ENCODE data around the gene RBFOX1.

The RBFOX1 gene

GRCh38 chr16:7644176-7644575 lies 311.5 kb downstream of the RBFOX1 start:
- no peak for TF ChIP-seq CTCF (IDR thresholded peaks at IDR 0.05; ENCODE audit: poor library complexity, severe bottlenecking)
- Histone ChIP-seq H3K27me3 (ENCODE audit: insufficient read depth, poor library complexity, severe bottlenecking) (no peaks in the 10 kb centered on the region), H3K9me3 (ENCODE audit: severe bottlenecking) (no peaks in the 10 kb centered on the region), H3K4me3 (ENCODE audit: severe bottlenecking) (no peak overlapping the region), H3K4me1 (ENCODE audit: insufficient read depth, poor library complexity, severe bottlenecking) (no peaks in the 10 kb centered on the region), H3K36me3 (ENCODE audit: low read depth) (no peaks in the 10 kb centered on the region), H3K27ac (ENCODE audit: poor library complexity, severe bottlenecking) (no peak overlapping the region)
- no peak for ATAC-seq (ENCODE audit: low read depth)
- no peak for DNase-seq (ENCODE audit: low spot score)

- Histone ChIP-seq H3K36me3 (ENCODE audit: low read depth) (no peaks in the 10 kb centered on the region), H3K27me3 (ENCODE audit: insufficient read depth, poor library complexity, severe bottlenecking) (no peaks in the 10 kb centered on the region), H3K27ac (ENCODE audit: poor library complexity, severe bottlenecking) (no peak overlapping the region), H3K9me3 (ENCODE audit: severe bottlenecking) (no peaks in the 10 kb centered on the region), H3K4me1 (ENCODE audit: insufficient read depth, poor library complexity, severe bottlenecking) (no peaks in the 10 kb centered on the region), H3K4me3 (ENCODE audit: severe bottlenecking) (no peak overlapping the region)
- DNase-seq (ENCODE audit: low spot score): no peak
- no peak for ATAC-seq (ENCODE audit: low read depth)
- no peak for TF ChIP-seq CTCF (IDR thresholded peaks at IDR 0.05; ENCODE audit: poor library complexity, severe bottlenecking)
Measured at GRCh38 chr16:7644811-7645210, 312.2 kb downstream of the RBFOX1 start.

GRCh38 chr16:7646821-7647500 lies 314.3 kb downstream of the RBFOX1 start:
- no peak overlapping the region for H3K4me3 ChIP-seq (ENCODE audit: severe bottlenecking)
- H3K36me3 ChIP-seq (ENCODE audit: low read depth): no peaks in the 10 kb centered on the region
- no peak for ATAC-seq (ENCODE audit: low read depth)
- H3K27ac ChIP-seq (ENCODE audit: poor library complexity, severe bottlenecking): no peak overlapping the region
- no peak for DNase-seq (ENCODE audit: low spot score)
- TF ChIP-seq CTCF (IDR thresholded peaks at IDR 0.05; ENCODE audit: poor library complexity, severe bottlenecking): no peak
- H3K27me3 ChIP-seq (ENCODE audit: insufficient read depth, poor library complexity, severe bottlenecking): no peaks in the 10 kb centered on the region
- no peaks in the 10 kb centered on the region for H3K4me1 ChIP-seq (ENCODE audit: insufficient read depth, poor library complexity, severe bottlenecking)
- H3K9me3 ChIP-seq (ENCODE audit: severe bottlenecking): no peaks in the 10 kb centered on the region

- no peak for DNase-seq (ENCODE audit: low spot score)
Measured at GRCh38 chr16:7650431-7650830, 317.8 kb downstream of the RBFOX1 start.

More at GRCh38 chr16:7650431-7650830, 317.8 kb downstream of the RBFOX1 start:
- H3K36me3 ChIP-seq (ENCODE audit: low read depth): no peaks in the 10 kb centered on the region
- no peak overlapping the region for H3K4me3 ChIP-seq (ENCODE audit: severe bottlenecking)
- no peak for ATAC-seq (ENCODE audit: low read depth)
- no peak overlapping the region for H3K27ac ChIP-seq (ENCODE audit: poor library complexity, severe bottlenecking)
- no peak for TF ChIP-seq CTCF (IDR thresholded peaks at IDR 0.05; ENCODE audit: poor library complexity, severe bottlenecking)
- no peaks in the 10 kb centered on the region for H3K4me1 ChIP-seq (ENCODE audit: insufficient read depth, poor library complexity, severe bottlenecking)
- H3K27me3 ChIP-seq (ENCODE audit: insufficient read depth, poor library complexity, severe bottlenecking): no peaks in the 10 kb centered on the region
- H3K9me3 ChIP-seq (ENCODE audit: severe bottlenecking): no peaks in the 10 kb centered on the region

Data from RWPE2 (cell line).